GM12878 (cell line): ENCODE measurements around the gene MRPL36. TPM values are rescaled to one million over a fixed set of nuclear protein-coding genes. Genes with fewer than 3 reads are reported as not detected.

Experiments used
- ATAC-seq: fragments of 200-7000 bp; cut with Tn5 transposase; 3 replicates; pipeline ENCODE4 v1.9.1; 2020; ENCODE audit warnings: mild to moderate bottlenecking, moderate library complexity
- BruUV-seq: library from RNA; stranded (reverse); fragments of 400-500 nt; replicated peaks from 2 replicates; lab custom pipeline; 2021; lab: Mats Ljungman, UMichigan
- CTCF ChIA-PET: fragments of 300-600 bp; sonication (Branson Sonifier 250); formaldehyde crosslinking; extraction: SDS; loops from one replicate; lab custom pipeline; 2021; ENCODE audit warnings: inconsistent platforms; lab: Yijun Ruan, JAX
- POLR2A ChIA-PET: fragments of 350-600 bp; formaldehyde crosslinking; extraction: SDS; loops from one replicate; lab custom pipeline; 2021; ENCODE audit warnings: inconsistent platforms; lab: Charles Lee
- RAD21 ChIA-PET: fragments of 300-600 bp; sonication (Branson Sonifier 250); formaldehyde crosslinking; loops from one replicate; lab custom pipeline; 2023; ENCODE audit warnings: antibody characterized with exemption; ENCODE audit not compliant: unreplicated experiment; lab: Charles Lee
- SMC1A ChIA-PET: fragments of 300-600 bp; sonication (Branson Sonifier 250); formaldehyde crosslinking; loops from one replicate; lab custom pipeline; 2023; ENCODE audit not compliant: unreplicated experiment, uncharacterized antibody; lab: Charles Lee
- DNase-seq: peaks from one replicate; pipeline ENCODE4 v3.0.0-alpha.2; 2011; ENCODE audit warnings: low read depth, low spot score
- FAIRE-seq: peaks from 3 replicates; lab custom pipeline; 2011; peaks lifted over from hg19 to GRCh38; lab: Jason Lieb, UNC
- H2AFZ ChIP-seq: 2 replicates; pipeline ENCODE4 v1.6.0; 2011; ENCODE audit warnings: low read depth, low read length, control low read depth; ENCODE audit not compliant: control insufficient read depth
- H3K27ac ChIP-seq: 2 replicates; pipeline ENCODE4 v1.5.1; 2011; ENCODE audit warnings: control low read depth; ENCODE audit not compliant: control insufficient read depth, insufficient read depth
- H3K27me3 ChIP-seq, 2 experiments: replicated peaks in 1 of 2; 2 replicates each; pipeline versions ENCODE4 v1.6.0 to v1.6.1; 2011; ENCODE audit warnings: low read length in 1 of 2; ENCODE audit not compliant: control insufficient read depth in 2 of 2, insufficient read depth in 2 of 2
- H3K36me3 ChIP-seq, 2 experiments: 2 replicates each; pipeline ENCODE4 v1.5.1; 2011; ENCODE audit warnings: low read length in 1 of 2; ENCODE audit not compliant: control insufficient read depth in 2 of 2, insufficient read depth in 2 of 2
- H3K4me1 ChIP-seq: 2 replicates; pipeline ENCODE4 v1.6.1; 2011; ENCODE audit warnings: mild to moderate bottlenecking, low read length, moderate library complexity, mixed read lengths; ENCODE audit not compliant: control insufficient read depth, insufficient read depth
- H3K4me2 ChIP-seq: 2 replicates; pipeline ENCODE4 v1.6.0; 2011; ENCODE audit warnings: control low read depth; ENCODE audit not compliant: control insufficient read depth, insufficient read depth
- H3K4me3 ChIP-seq: fragments of 200-600 bp; sonication (generic); 2 replicates; pipeline ENCODE4 v1.5.1; 2016
- H3K79me2 ChIP-seq: 2 replicates; pipeline ENCODE4 v1.6.0; 2011; ENCODE audit warnings: low read length; ENCODE audit not compliant: control insufficient read depth, insufficient read depth
- H3K9ac ChIP-seq: 2 replicates; pipeline ENCODE4 v1.8.0; 2011; ENCODE audit warnings: low read length, control low read depth, mixed read lengths; ENCODE audit not compliant: control insufficient read depth, insufficient read depth
- H3K9me3 ChIP-seq: replicated peaks from 3 replicates; pipeline ENCODE4 v1.5.1; 2011; ENCODE audit warnings: mild to moderate bottlenecking, low read length; ENCODE audit not compliant: control insufficient read depth, insufficient read depth
- H4K20me1 ChIP-seq: 2 replicates; pipeline ENCODE4 v1.6.0; 2011; ENCODE audit not compliant: control insufficient read depth, insufficient read depth
- BHLHE40 ChIP-seq, 2 experiments: fragments of 450-650 bp in 1 of 2; IDR thresholded peaks; 2 replicates each; pipeline ENCODE4 v1.6.1; 2011 to 2017; ENCODE audit warnings: low read depth in 2 of 2, borderline replicate concordance in 1 of 2, improper control_type of control experiment in 1 of 2, low read length in 1 of 2, mild to moderate bottlenecking in 1 of 2
- FOXM1 ChIP-seq: IDR thresholded peaks from 2 replicates; pipeline ENCODE4 v1.6.1; 2012; ENCODE audit warnings: low read depth, mild to moderate bottlenecking, inconsistent platforms, low read length, moderate library complexity
- HCFC1 ChIP-seq: fragments of 150-350 bp; IDR thresholded peaks from 2 replicates; pipeline ENCODE4 v1.6.1; 2014; ENCODE audit warnings: low read length
- SIX5 ChIP-seq: IDR thresholded peaks from 2 replicates; pipeline ENCODE4 v1.6.1; 2011; ENCODE audit warnings: mild to moderate bottlenecking, low read depth, low read length, moderate library complexity; ENCODE audit not compliant: severe bottlenecking
- TARDBP ChIP-seq: IDR thresholded peaks from 2 replicates; pipeline ENCODE4 v1.6.1; 2016; ENCODE audit warnings: borderline replicate concordance
- TCF7 ChIP-seq: IDR thresholded peaks from 2 replicates; pipeline ENCODE4 v1.6.1; 2014; ENCODE audit warnings: antibody characterized with exemption, borderline replicate concordance
- WGBS: methylation state at CpG from one replicate; pipeline ENCODE4 v1.1.6; 2016; ENCODE audit warnings: low lambda C conversion rate; ENCODE audit not compliant: insufficient replicate concordance, insufficient coverage; ENCODE audit errors: missing lambda C conversion rate; 5-methylcytosine and 5-hydroxymethylcytosine counted together
- in situ Hi-C: fragments of 300-500 bp; cut with MboI; formaldehyde crosslinking; loops from 9 replicates; pipeline ENCODE4 v1.14.3; 2018; ENCODE audit warnings: mixed read lengths
- intact Hi-C: fragments of 100-400 bp; cut with micrococcal nuclease; formaldehyde crosslinking; loops from one replicate; pipeline ENCODE4 v1.14.2; 2022; ENCODE audit not compliant: unreplicated experiment
- polyA plus RNA-seq, 11 experiments: library from polyadenylated mRNA; depleted of rRNA in 4 of 11; unstranded in 6 of 11; stranded (reverse) in 5 of 11; fragments of >200 nt; fragmentation: Nextera tagmentation in 4 of 11; fragmentation: Illumina TruSeq in 1 of 11; extraction: Ambion mirVana in 4 of 11; extraction: Trizol in 1 of 11; gene quantifications; 1 replicate in 1 of 11; 2 replicates in 10 of 11; pipeline versions ENCODE4 v1.2.1 to v1.2.3, GENCODE V29; 2011 to 2016; ENCODE audit warnings: inconsistent platforms in 2 of 11, missing spikeins in 2 of 11, low read depth in 1 of 11
- total RNA-seq, 4 experiments: library from RNA; depleted of rRNA in 3 of 4; stranded (reverse); fragments of >200 nt in 3 of 4; fragmentation: Illumina TruSeq in 1 of 4; extraction: Trizol in 1 of 4; gene quantifications; 2 replicates each; pipeline versions ENCODE4 v1.2.1 to v1.2.3, GENCODE V29; 2013 to 2021

The MRPL36 gene
- total and polyA plus RNA-seq, 10 of the 15 experiments (the other 5 are each of a cell fraction or from before 2014, with no cell fraction given): 89.2 to 559 (median 152) TPM

- SMC1A ChIA-PET: no interaction called here
- RAD21 ChIA-PET: no interaction called here
- Histone ChIP-seq H3K27me3 (no peaks in the 10 kb centered on the region), H3K27ac (no peak overlapping the region), H3K36me3 (no peaks in the 10 kb centered on the region), H2AFZ (no peak overlapping the region), H3K79me2 (no peaks in the 10 kb centered on the region), H3K4me3 (no peak overlapping the region), H4K20me1 (no peaks in the 10 kb centered on the region)
- in situ Hi-C loops: no loop called here
- DNase-seq: no peak
- no peak for FAIRE-seq
- CTCF ChIA-PET: interaction anchor here (1.3 kb wide), 1 partner anchor 17 kb away, joined by 3 read pairs; no protein-coding TSS in a partner anchor
- no peak for ATAC-seq
- TF ChIP-seq TCF7 (no peak), FOXM1 (no peak), SIX5 (no peak), HCFC1 (no peak), BHLHE40 (IDR thresholded peaks at IDR 0.05; ENCODE audit: borderline replicate concordance in 1 of 2, low read depth in 2 of 2, low read length in 1 of 2) (no peak), TARDBP (no peak)
- TF ChIP-seq, all 136 proteins: peak for 0
- intact Hi-C loops: no loop called here
- 70% methylated on average over 20 of the region's 20 CpGs for WGBS
- Histone ChIP-seq H3K9ac (no peak overlapping the region), H3K4me2 (no peak overlapping the region), H3K9me3 (no peaks in the 10 kb centered on the region), H3K4me1 (peaks cover 33% of the 10 kb centered on the region)
- POLR2A ChIA-PET: interaction anchor here (0.6 to 1.6 kb wide), 2 partner anchors 10 to 142 kb away, joined by 3 read pairs; no protein-coding TSS in a partner anchor
- no TSS peak for BruUV-seq
These were observed 19.6 kb downstream of the MRPL36 start for GRCh38 chr5:1779782-1780613.
